HL-60 (cell line): ENCODE data around the gene PRKCE.

Experiments used
- DNase-seq, 2 experiments: peaks; one replicate each; pipeline ENCODE4 v3.0.0-alpha.2; 2010 to 2020; ENCODE audit warnings: low read depth in 1 of 2, low spot score in 1 of 2
- H3K27ac ChIP-seq: fragments of 250-450 bp; sonication (Bioruptor Pico); replicated peaks from 2 replicates; pipeline ENCODE4 v1.5.1; 2020; ENCODE audit warnings: mild to moderate bottlenecking, moderate library complexity
- H3K27me3 ChIP-seq: fragments of 250-450 bp; sonication (Bioruptor Pico); 2 replicates; pipeline ENCODE4 v1.5.1; 2021; ENCODE audit warnings: mild to moderate bottlenecking, moderate library complexity; ENCODE audit not compliant: insufficient read depth, poor library complexity, severe bottlenecking
- H3K4me3 ChIP-seq: replicated peaks from 2 replicates; pipeline ENCODE4 v1.5.1; 2011; ENCODE audit warnings: mild to moderate bottlenecking, control low read depth, low read length; ENCODE audit not compliant: insufficient read depth
- CTCF ChIP-seq: IDR thresholded peaks from one replicate; pipeline ENCODE4 v1.5.1; 2011; ENCODE audit warnings: low read length, control low read depth, inconsistent platforms; ENCODE audit not compliant: insufficient read depth
- GABPA ChIP-seq: IDR thresholded peaks from 2 replicates; pipeline ENCODE4 v1.6.1; 2012; ENCODE audit warnings: low read depth
- POLR2AphosphoS5 ChIP-seq: IDR thresholded peaks from 2 replicates; pipeline ENCODE4 v1.6.1; 2012; ENCODE audit warnings: low read depth
- REST ChIP-seq: IDR thresholded peaks from 2 replicates; pipeline ENCODE4 v1.6.1; 2012; ENCODE audit warnings: low read depth; ENCODE audit not compliant: insufficient replicate concordance
- SPI1 ChIP-seq: IDR thresholded peaks from 2 replicates; pipeline ENCODE4 v1.6.1; 2012; ENCODE audit warnings: low read depth, mild to moderate bottlenecking, borderline replicate concordance

PRKCE gene

GRCh38 chr2:46173030-46173429 lies 521.6 kb downstream of the PRKCE start:
- TF ChIP-seq REST (no peak), POLR2AphosphoS5 (no peak), SPI1 (no peak), CTCF (no peak), GABPA (no peak)
- Histone ChIP-seq H3K27ac (no peak overlapping the region), H3K27me3 (no peaks in the 10 kb centered on the region), H3K4me3 (no peak overlapping the region)
- DNase-seq, result no peak

GRCh38 chr2:46173636-46174250 lies 522.3 kb downstream of the PRKCE start:
- no peak for TF ChIP-seq REST
- no peak for TF ChIP-seq GABPA
- TF ChIP-seq POLR2AphosphoS5, result no peak
- TF ChIP-seq SPI1, result no peak
- no peak for TF ChIP-seq CTCF
- DNase-seq, result no peak
- H3K4me3 ChIP-seq, result no peak overlapping the region
- H3K27me3 ChIP-seq, result no peaks in the 10 kb centered on the region
- no peak overlapping the region for H3K27ac ChIP-seq

GRCh38 chr2:46174345-46175170 lies 523.1 kb downstream of the PRKCE start:
- H3K27ac ChIP-seq, result no peak overlapping the region
- H3K27me3 ChIP-seq, result no peaks in the 10 kb centered on the region
- no peak overlapping the region for H3K4me3 ChIP-seq
- no peak for DNase-seq
- TF ChIP-seq POLR2AphosphoS5 (no peak), SPI1 (no peak), GABPA (no peak), CTCF (no peak), REST (no peak)
